ENCODE data around the gene RFPL3.

DNA sequence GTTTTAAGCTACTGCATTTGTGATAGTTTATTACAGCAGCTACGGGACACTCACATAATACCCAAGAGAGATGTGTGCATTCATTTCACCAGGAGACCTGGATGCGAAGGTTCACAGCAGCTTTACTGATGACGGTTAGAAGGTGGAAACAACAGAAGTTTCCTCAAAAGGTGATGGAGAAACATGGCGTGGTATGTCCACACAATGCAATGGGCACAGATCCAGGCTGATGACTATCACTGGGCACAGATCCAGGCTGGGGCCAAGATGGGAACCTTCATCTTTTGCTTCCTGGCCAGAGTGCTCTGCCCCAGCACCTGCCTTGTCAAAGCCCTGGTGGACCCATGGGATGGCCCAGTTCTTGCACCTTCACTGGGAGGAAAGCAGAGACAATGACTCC lies 30.6 kb upstream of the RFPL3 start:
- TF ChIP-seq POLR2A (IDR thresholded peaks at IDR 0.05) (no peak), CTCF (IDR thresholded peaks at IDR 0.05) (no peak)
